Body of pancreas (tissue), 4 donors: ENCODE data around the gene CHRM2.

Source experiments
- POLR2A ChIP-seq, 3 donors: fragments of 450-650 bp; IDR thresholded peaks; one replicate each; pipeline ENCODE4 v1.6.1; 2016; ENCODE audit warnings: antibody characterized with exemption in 3 of 3, mild to moderate bottlenecking in 2 of 3
- TF ChIP-seq, protein P1 (sequence below), 7 experiments: fragments of 450-650 bp in 4 of 7; fragments of 200-600 bp in 3 of 7; sonication (generic) in 3 of 7; IDR thresholded peaks; one replicate each; pipeline ENCODE4 v1.5.1; 2016 to 2019; ENCODE audit warnings: antibody characterized with exemption in 7 of 7

GRCh38 chr7:136887317-136887716 is 18.9 kb downstream of the CHRM2 start:
- TF ChIP-seq, protein P1, sequence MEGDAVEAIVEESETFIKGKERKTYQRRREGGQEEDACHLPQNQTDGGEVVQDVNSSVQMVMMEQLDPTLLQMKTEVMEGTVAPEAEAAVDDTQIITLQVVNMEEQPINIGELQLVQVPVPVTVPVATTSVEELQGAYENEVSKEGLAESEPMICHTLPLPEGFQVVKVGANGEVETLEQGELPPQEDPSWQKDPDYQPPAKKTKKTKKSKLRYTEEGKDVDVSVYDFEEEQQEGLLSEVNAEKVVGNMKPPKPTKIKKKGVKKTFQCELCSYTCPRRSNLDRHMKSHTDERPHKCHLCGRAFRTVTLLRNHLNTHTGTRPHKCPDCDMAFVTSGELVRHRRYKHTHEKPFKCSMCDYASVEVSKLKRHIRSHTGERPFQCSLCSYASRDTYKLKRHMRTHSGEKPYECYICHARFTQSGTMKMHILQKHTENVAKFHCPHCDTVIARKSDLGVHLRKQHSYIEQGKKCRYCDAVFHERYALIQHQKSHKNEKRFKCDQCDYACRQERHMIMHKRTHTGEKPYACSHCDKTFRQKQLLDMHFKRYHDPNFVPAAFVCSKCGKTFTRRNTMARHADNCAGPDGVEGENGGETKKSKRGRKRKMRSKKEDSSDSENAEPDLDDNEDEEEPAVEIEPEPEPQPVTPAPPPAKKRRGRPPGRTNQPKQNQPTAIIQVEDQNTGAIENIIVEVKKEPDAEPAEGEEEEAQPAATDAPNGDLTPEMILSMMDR (IDR thresholded peaks at IDR 0.05): no peak
- TF ChIP-seq POLR2A (IDR thresholded peaks at IDR 0.05): no peak
